A673 (cell line): ENCODE data around the gene FJX1. TPM values are rescaled to one million over a fixed set of nuclear protein-coding genes. Genes with fewer than 3 reads are reported as not detected.

Experiments
- BruUV-seq: library from RNA; stranded (reverse); fragments of 400-500 nt; replicated peaks from 2 replicates; lab custom pipeline; 2021; lab: Mats Ljungman, UMichigan
- CTCF ChIA-PET: fragments of 300-600 bp; sonication (Branson Sonifier 250); formaldehyde crosslinking; loops from one replicate; lab custom pipeline; 2022; ENCODE audit warnings: antibody characterized with exemption; lab: Charles Lee
- POLR2A ChIA-PET: fragments of 300-600 bp; sonication (Branson Sonifier 250); formaldehyde crosslinking; loops from one replicate; lab custom pipeline; 2022; ENCODE audit warnings: antibody characterized with exemption; ENCODE audit not compliant: low non-redundant PET; lab: Charles Lee
- DNase-seq: peaks from one replicate; pipeline ENCODE4 v3.0.0-alpha.2; 2015; ENCODE audit warnings: low spot score
- H3K27ac ChIP-seq: fragments of 200-600 bp; sonication (generic); 2 replicates; pipeline ENCODE4 v1.5.1; 2016; ENCODE audit warnings: mixed run types, low read depth, mild to moderate bottlenecking, mixed read lengths, antibody characterized with exemption, low read length; ENCODE audit not compliant: poor library complexity, severe bottlenecking
- H3K27me3 ChIP-seq: fragments of 200-600 bp; sonication (generic); replicated peaks from 2 replicates; pipeline ENCODE4 v1.6.1; 2017; ENCODE audit warnings: mixed run types, low read depth, mild to moderate bottlenecking, mixed read lengths, antibody characterized with exemption, low read length; ENCODE audit not compliant: insufficient read depth, poor library complexity
- H3K36me3 ChIP-seq: fragments of 200-600 bp; sonication (generic); 2 replicates; pipeline ENCODE4 v1.6.1; 2016; ENCODE audit warnings: mixed run types, mild to moderate bottlenecking, mixed read lengths, antibody characterized with exemption, low read length; ENCODE audit not compliant: insufficient read depth, poor library complexity, severe bottlenecking
- H3K4me1 ChIP-seq: fragments of 200-600 bp; sonication (generic); 2 replicates; pipeline ENCODE4 v1.6.1; 2017; ENCODE audit warnings: mixed run types, mild to moderate bottlenecking, mixed read lengths, antibody characterized with exemption, low read length; ENCODE audit not compliant: insufficient read depth, poor library complexity, severe bottlenecking
- H3K4me3 ChIP-seq: fragments of 200-600 bp; sonication (generic); 2 replicates; pipeline ENCODE4 v1.5.1; 2016; ENCODE audit warnings: low read depth, mixed run types, mild to moderate bottlenecking, mixed read lengths, low read length; ENCODE audit not compliant: poor library complexity, severe bottlenecking
- H3K9me3 ChIP-seq: fragments of 200-600 bp; sonication (generic); 2 replicates; pipeline ENCODE4 v1.6.1; 2016; ENCODE audit warnings: mixed run types, low read depth, mild to moderate bottlenecking, mixed read lengths, antibody characterized with exemption, low read length; ENCODE audit not compliant: poor library complexity, severe bottlenecking
- CTCF ChIP-seq: fragments of 300-800, 200-600 bp; sonication (generic); conservative IDR thresholded peaks from 2 replicates; pipeline ENCODE4 v1.5.1; 2017; ENCODE audit warnings: low read depth, mild to moderate bottlenecking, antibody characterized with exemption, low read length, moderate library complexity, mixed read lengths
- EZH2 ChIP-seq: fragments of 200-600 bp; sonication (generic); IDR thresholded peaks from 2 replicates; pipeline ENCODE4 v1.6.1; 2017; ENCODE audit warnings: borderline replicate concordance, low read depth, mild to moderate bottlenecking, mixed read lengths, antibody characterized with exemption, low read length; ENCODE audit not compliant: poor library complexity, severe bottlenecking
- intact Hi-C: fragments of 100-400 bp; cut with micrococcal nuclease; formaldehyde crosslinking; loops from one replicate; pipeline ENCODE4 v1.10.0; 2022; ENCODE audit not compliant: unreplicated experiment
- total RNA-seq: library from RNA; stranded (reverse); gene quantifications from 2 replicates; pipeline ENCODE4 v1.2.3, GENCODE V29; 2021

Gene FJX1
- total RNA-seq, 1 experiment from 2014 or later: 50.1 TPM

DNA sequence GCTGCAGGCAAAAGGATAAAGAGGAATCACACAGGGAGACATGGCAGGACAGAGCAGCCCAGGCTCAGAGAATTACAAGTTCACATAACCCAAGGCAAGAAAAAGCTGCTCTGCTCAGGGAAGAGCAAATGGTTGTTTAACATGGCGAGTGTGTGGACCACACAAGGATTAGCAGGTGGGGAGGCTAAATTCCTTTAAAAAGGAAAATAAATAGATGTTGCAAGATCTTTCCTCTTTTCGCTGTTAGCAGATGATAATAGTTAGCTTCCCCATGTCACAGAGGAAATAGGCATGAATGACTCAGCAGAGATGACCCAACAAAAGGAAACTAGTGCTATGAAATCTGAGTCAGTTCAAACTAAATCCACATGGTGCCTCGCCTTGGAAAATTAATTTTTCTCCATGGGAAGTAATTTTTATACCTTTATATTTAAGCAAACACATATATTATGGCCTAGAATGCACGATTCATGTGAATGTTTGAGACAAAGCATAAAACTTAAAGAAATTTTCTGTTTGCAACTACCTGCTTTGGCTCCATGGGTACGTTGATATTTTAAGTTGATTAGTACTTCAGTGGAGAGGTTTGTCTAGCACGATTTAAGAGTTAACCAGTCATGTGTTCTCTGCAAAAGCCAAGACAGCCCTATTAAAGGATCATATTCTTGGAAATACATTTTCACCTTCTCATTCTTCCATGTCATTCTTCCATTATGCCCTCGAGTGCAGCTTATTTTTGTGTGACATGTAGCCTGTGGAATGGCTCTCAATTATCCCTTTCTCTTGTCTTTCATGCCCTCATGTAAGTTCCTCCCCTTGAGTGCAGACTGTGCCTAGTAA, 38.5 kb upstream of the FJX1 start:
- ChIA-PET POLR2A (no interaction called here), CTCF (interaction anchor here (0.7 to 1.2 kb wide), 2 partner anchors 36 to 242 kb away, joined by 3 to 6 read pairs; no protein-coding TSS in a partner anchor)
- H3K4me3 ChIP-seq: no peak overlapping the region
- no peaks in the 10 kb centered on the region for H3K9me3 ChIP-seq
- H3K27me3 ChIP-seq: no peaks in the 10 kb centered on the region
- H3K36me3 ChIP-seq: no peaks in the 10 kb centered on the region
- no TSS peak for BruUV-seq
- intact Hi-C loops: no loop called here
- TF ChIP-seq CTCF: no peak
- no peak for TF ChIP-seq EZH2
- peak; percentile 94 for DNase-seq
- peak overlapping the region; percentile 67 for H3K27ac ChIP-seq
- H3K4me1 ChIP-seq: peaks cover 11% of the 10 kb centered on the region

DNA sequence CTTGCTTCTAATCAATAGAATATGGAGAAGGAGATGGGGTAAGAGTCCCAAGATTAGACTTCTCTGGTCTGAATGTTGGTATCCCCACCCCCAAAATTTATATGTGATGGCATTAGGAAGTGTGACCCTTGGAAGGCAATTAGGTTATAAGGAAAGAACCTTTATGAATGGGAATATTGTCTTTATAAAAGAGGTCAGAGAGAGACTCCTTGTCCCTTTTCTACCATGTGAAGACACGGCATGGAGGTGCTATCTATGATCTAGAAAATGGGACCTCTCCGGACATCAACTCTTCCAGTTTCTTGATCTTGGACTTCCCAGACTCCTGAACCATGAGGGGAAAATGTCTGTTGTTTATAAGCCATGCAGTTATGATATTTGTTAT, 37.9 kb upstream of the FJX1 start:
- H3K9me3 ChIP-seq: no peaks in the 10 kb centered on the region
- no peak overlapping the region for H3K4me3 ChIP-seq
- H3K27ac ChIP-seq: peak overlapping the region; percentile 67
- ChIA-PET POLR2A (no interaction called here), CTCF (interaction anchor here (0.7 kb wide), 1 partner anchor 35 kb away, joined by 3 read pairs; no protein-coding TSS in a partner anchor)
- DNase-seq: no peak
- TF ChIP-seq CTCF: no peak
- no peak for TF ChIP-seq EZH2
- intact Hi-C loops: no loop called here
- BruUV-seq: no TSS peak
- no peaks in the 10 kb centered on the region for H3K27me3 ChIP-seq
- peaks cover 11% of the 10 kb centered on the region for H3K4me1 ChIP-seq
- H3K36me3 ChIP-seq: no peaks in the 10 kb centered on the region

- Histone ChIP-seq H3K4me3 (no peak overlapping the region), H3K9me3 (no peaks in the 10 kb centered on the region), H3K4me1 (peaks cover 11% of the 10 kb centered on the region), H3K27me3 (no peaks in the 10 kb centered on the region), H3K36me3 (no peaks in the 10 kb centered on the region), H3K27ac (no peak overlapping the region)
- POLR2A ChIA-PET: no interaction called here
- CTCF ChIA-PET: no interaction called here
- DNase-seq: no peak
- intact Hi-C loops: no loop called here
- no peak for TF ChIP-seq CTCF
- no peak for TF ChIP-seq EZH2
- no TSS peak for BruUV-seq
Measured at GRCh38 chr11:35582033-35582432, 36.2 kb upstream of the FJX1 start.
